Spleen (tissue), 11 donors: ENCODE results near the gene NXPH3. TPM values are rescaled to one million over a fixed set of nuclear protein-coding genes. Genes with fewer than 3 reads are reported as not detected.

ENCODE experiments used
- DNase-seq: peaks from one replicate; pipeline ENCODE4 v3.0.0-alpha.2; 2020
- H3K27ac ChIP-seq, 8 donors: fragments of 200-600 bp; sonication (generic) in 7 of 8; 1 replicate in 4 of 8; 2 replicates in 4 of 8; pipeline versions ENCODE4 v1.5.0 to v1.8.0; 2016 to 2021; ENCODE audit warnings: inconsistent platforms in 4 of 8, mild to moderate bottlenecking in 4 of 8, moderate library complexity in 1 of 8
- H3K27me3 ChIP-seq, 7 donors: fragments of 200-600 bp; sonication (generic) in 6 of 7; replicated peaks in 1 of 7; 1 replicate in 4 of 7; 2 replicates in 3 of 7; pipeline versions ENCODE4 v1.5.0 to v1.8.0; 2016 to 2021; ENCODE audit warnings: inconsistent platforms in 3 of 7, mild to moderate bottlenecking in 1 of 7
- H3K36me3 ChIP-seq, 6 donors: fragments of 200-600 bp; sonication (generic) in 5 of 6; 1 replicate in 4 of 6; 2 replicates in 2 of 6; pipeline versions ENCODE4 v1.5.0 to v1.8.0; 2016 to 2021; ENCODE audit warnings: inconsistent platforms in 2 of 6
- H3K4me1 ChIP-seq, 6 donors: fragments of 200-600 bp; sonication (generic) in 5 of 6; 1 replicate in 3 of 6; 2 replicates in 3 of 6; pipeline versions ENCODE4 v1.5.0 to v1.8.0; 2016 to 2021; ENCODE audit warnings: inconsistent platforms in 3 of 6
- H3K4me3 ChIP-seq, 8 donors: fragments of 200-600 bp; sonication (generic) in 7 of 8; 1 replicate in 4 of 8; 2 replicates in 4 of 8; pipeline versions ENCODE4 v1.5.0 to v1.8.0; 2016 to 2021; ENCODE audit warnings: inconsistent platforms in 4 of 8, mild to moderate bottlenecking in 4 of 8, moderate library complexity in 2 of 8
- H3K9me3 ChIP-seq, 8 donors: fragments of 200-600 bp; sonication (generic) in 7 of 8; 1 replicate in 4 of 8; 2 replicates in 4 of 8; pipeline versions ENCODE4 v1.5.0 to v1.8.0; 2016 to 2021; ENCODE audit warnings: inconsistent platforms in 4 of 8
- POLR2A ChIP-seq, 3 donors: fragments of 450-650 bp; IDR thresholded peaks; one replicate each; pipeline ENCODE4 v1.5.1; 2017; ENCODE audit warnings: antibody characterized with exemption in 3 of 3, mild to moderate bottlenecking in 1 of 3
- POLR2AphosphoS5 ChIP-seq, 3 donors: sonication (generic); formaldehyde crosslinking; IDR thresholded peaks; one replicate each; pipeline ENCODE4 v1.5.1; 2017; ENCODE audit warnings: antibody characterized with exemption in 3 of 3
- WGBS, 5 donors: extraction: QIAGEN DNeasy Blood & Tissue Kit in 3 of 5; methylation state at CpG; one replicate each; pipeline versions ENCODE4 v1.1.5 to v1.1.7; 2013 to 2018; 5-methylcytosine and 5-hydroxymethylcytosine counted together
- intact Hi-C: fragments of 100-400 bp; cut with DNase I; formaldehyde crosslinking; loops from one replicate; pipeline ENCODE4 v1.15.0; 2023; ENCODE audit warnings: low total_unique reads
- polyA plus RNA-seq, 3 donors: library from polyadenylated mRNA; stranded (reverse); fragments of 200-250 nt; gene quantifications; one replicate each; pipeline ENCODE4 v1.2.1, GENCODE V29; 2013
- total RNA-seq, 7 donors: library from RNA; depleted of rRNA in 3 of 7; stranded (reverse); fragments of >200 nt in 3 of 7; fragmentation: NEBNext Ultra II Directional in 4 of 7; extraction: Animal tissue kit (Norgen Biotek cat#: 25700) in 4 of 7; gene quantifications; one replicate each; pipeline versions ENCODE4 v1.1.0 to v1.2.1, GENCODE V29; 2016 to 2021
- TF ChIP-seq, protein P1 (sequence below), 11 experiments: fragments of 200-600 bp in 7 of 11; fragments of 450-650 bp in 4 of 11; sonication (generic) in 4 of 11; IDR thresholded peaks in 8 of 11; conservative IDR thresholded peaks in 3 of 11; 1 replicate in 7 of 11; 2 replicates in 4 of 11; pipeline versions ENCODE4 v1.4.0 to v1.8.0; 2016 to 2021; ENCODE audit warnings: antibody characterized with exemption in 11 of 11, inconsistent platforms in 4 of 11, mild to moderate bottlenecking in 1 of 11
- donor health status: healthy with polysubstance abuse.
- donor health status: DM: no; HTN: no; CAD: no; lungs with moderate emphysema.
- donor health status: DM: no; HTN: no; CAD: no.
- donor health status: Bipolar disorder and iron deficiency.
- donor health status: healthy.
- donor health status: DM: no; HTN: no; CAD: no.
- donor health status: DM: yes; HTN: yes; CAD: no.

The NXPH3 gene
- total and polyA plus RNA-seq, 10 donors: 0.37 to 3.3 (median 1.4) TPM

GRCh38 chr17:49573510-49574322 lies 2.0 kb upstream of the NXPH3 start:
- TF ChIP-seq POLR2A (IDR thresholded peaks at IDR 0.05) (no peak), POLR2AphosphoS5 (IDR thresholded peaks at IDR 0.05) (no peak)
- TF ChIP-seq, protein P1, sequence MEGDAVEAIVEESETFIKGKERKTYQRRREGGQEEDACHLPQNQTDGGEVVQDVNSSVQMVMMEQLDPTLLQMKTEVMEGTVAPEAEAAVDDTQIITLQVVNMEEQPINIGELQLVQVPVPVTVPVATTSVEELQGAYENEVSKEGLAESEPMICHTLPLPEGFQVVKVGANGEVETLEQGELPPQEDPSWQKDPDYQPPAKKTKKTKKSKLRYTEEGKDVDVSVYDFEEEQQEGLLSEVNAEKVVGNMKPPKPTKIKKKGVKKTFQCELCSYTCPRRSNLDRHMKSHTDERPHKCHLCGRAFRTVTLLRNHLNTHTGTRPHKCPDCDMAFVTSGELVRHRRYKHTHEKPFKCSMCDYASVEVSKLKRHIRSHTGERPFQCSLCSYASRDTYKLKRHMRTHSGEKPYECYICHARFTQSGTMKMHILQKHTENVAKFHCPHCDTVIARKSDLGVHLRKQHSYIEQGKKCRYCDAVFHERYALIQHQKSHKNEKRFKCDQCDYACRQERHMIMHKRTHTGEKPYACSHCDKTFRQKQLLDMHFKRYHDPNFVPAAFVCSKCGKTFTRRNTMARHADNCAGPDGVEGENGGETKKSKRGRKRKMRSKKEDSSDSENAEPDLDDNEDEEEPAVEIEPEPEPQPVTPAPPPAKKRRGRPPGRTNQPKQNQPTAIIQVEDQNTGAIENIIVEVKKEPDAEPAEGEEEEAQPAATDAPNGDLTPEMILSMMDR (IDR thresholded peaks at IDR 0.05 in 8 of 11, conservative IDR thresholded peaks at IDR 0.05 in 3 of 11): no peak
- Histone ChIP-seq H3K27ac (peak overlapping the region in 4 of 8 donors; percentile 36 to 59 (median 44)), H3K27me3 (peaks cover 0 to 82% (median 29%) of the 10 kb centered on the region in 7 donors), H3K4me1 (peaks cover 13 to 49% (median 35%) of the 10 kb centered on the region in 6 donors), H3K9me3 (no peaks in the 10 kb centered on the region), H3K36me3 (no peaks in the 10 kb centered on the region), H3K4me3 (no peak overlapping the region)
- intact Hi-C loops: loop anchor here (5.0 kb wide), 2 partner anchors 124 to 279 kb away; no protein-coding TSS in a partner anchor
- DNase-seq: peak; percentile 31
- 60 to 78% (median 71%) methylated on average over 15 of the region's 15 CpGs for WGBS, 5 donors

DNA sequence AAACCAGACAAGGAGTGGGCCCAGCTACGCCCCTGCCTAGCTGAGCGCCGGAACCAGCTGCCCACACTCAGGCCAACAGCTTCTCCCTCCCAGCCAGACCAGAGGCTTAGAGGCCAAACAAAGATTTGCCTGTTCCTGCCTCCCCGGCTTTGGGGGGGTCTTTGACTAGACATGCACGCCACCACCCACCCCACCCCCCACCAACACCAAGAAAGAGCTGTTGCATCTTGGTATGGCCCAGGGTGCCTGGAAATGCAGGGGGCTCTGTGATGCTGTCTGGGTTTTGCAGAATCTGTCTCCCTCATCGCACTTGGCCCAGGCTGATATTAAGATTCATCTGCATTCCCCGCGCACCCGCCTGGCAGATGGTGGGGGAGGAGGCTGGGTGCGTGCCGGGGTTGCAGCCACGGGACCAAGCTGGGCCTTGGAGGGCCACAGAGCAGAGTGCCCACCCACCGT lies 1.3 kb upstream of the NXPH3 start:
- H3K9me3 ChIP-seq: no peaks in the 10 kb centered on the region
- H3K36me3 ChIP-seq: no peaks in the 10 kb centered on the region
- no peak overlapping the region for H3K4me3 ChIP-seq
- whole genome bisulfite sequencing, 5 donors: 64 to 94% (median 80%) methylated on average over 6 to 13 of the region's 13 CpGs
- peaks cover 0 to 84% (median 29%) of the 10 kb centered on the region in 7 donors for H3K27me3 ChIP-seq
- no peak for TF ChIP-seq POLR2A (IDR thresholded peaks at IDR 0.05)
- TF ChIP-seq, protein P1 (IDR thresholded peaks at IDR 0.05 in 8 of 11, conservative IDR thresholded peaks at IDR 0.05 in 3 of 11): no peak
- TF ChIP-seq POLR2AphosphoS5 (IDR thresholded peaks at IDR 0.05): no peak
- peak overlapping the region in 4 of 8 donors; percentile 36 to 59 (median 44) for H3K27ac ChIP-seq
- no peak for DNase-seq
- H3K4me1 ChIP-seq: peaks cover 13 to 49% (median 35%) of the 10 kb centered on the region in 6 donors
- intact Hi-C loops: loop anchor here (5.0 kb wide), 2 partner anchors 123 to 278 kb away; no protein-coding TSS in a partner anchor

- Histone ChIP-seq H3K36me3 (no peaks in the 10 kb centered on the region), H3K27me3 (peaks cover 0 to 83% (median 29%) of the 10 kb centered on the region in 7 donors), H3K4me1 (peaks cover 12 to 42% (median 29%) of the 10 kb centered on the region in 6 donors), H3K27ac (peak overlapping the region in 3 of 8 donors; percentile 36 to 59 (median 49)), H3K9me3 (no peaks in the 10 kb centered on the region), H3K4me3 (peak overlapping the region in 7 of 8 donors; percentile 37 to 73 (median 47))
- 12 to 16% (median 14%) methylated on average over 24 to 29 of the region's 29 CpGs for WGBS, 5 donors
- DNase-seq: no peak
- intact Hi-C loops: loop anchor here (5.0 kb wide), 2 partner anchors 122 to 277 kb away; no protein-coding TSS in a partner anchor
- TF ChIP-seq, protein P1 (IDR thresholded peaks at IDR 0.05 in 8 of 11, conservative IDR thresholded peaks at IDR 0.05 in 3 of 11): peak in 1 of 11 experiments; percentile 12
- TF ChIP-seq POLR2AphosphoS5 (IDR thresholded peaks at IDR 0.05): no peak
These were observed 559 bp upstream of the NXPH3 start for GRCh38 chr17:49574945-49575678.
